Measurements from ENCODE around the gene PPP2R5C.

Gene PPP2R5C

DNA sequence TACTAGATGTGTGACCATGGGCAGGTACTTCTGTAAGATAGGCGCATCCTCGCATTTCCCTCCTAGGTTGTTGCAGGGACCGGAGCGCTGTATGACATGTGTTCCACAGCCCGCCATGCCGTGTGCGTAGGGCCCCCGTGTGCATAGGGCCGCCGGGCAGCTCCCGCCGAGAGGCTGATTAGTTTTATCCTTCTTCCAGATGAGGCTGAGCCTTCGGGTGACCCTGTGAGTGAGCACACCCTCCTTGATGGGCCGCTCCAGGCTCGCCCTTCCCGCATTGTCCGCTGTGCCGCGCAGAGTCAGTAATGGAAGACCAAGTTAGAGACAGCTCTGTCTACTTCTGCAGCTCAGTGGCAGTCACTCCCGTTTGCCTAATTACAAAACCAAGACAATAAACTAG is 130.0 kb downstream of the PPP2R5C start:
- DNase-seq: no peak

DNA sequence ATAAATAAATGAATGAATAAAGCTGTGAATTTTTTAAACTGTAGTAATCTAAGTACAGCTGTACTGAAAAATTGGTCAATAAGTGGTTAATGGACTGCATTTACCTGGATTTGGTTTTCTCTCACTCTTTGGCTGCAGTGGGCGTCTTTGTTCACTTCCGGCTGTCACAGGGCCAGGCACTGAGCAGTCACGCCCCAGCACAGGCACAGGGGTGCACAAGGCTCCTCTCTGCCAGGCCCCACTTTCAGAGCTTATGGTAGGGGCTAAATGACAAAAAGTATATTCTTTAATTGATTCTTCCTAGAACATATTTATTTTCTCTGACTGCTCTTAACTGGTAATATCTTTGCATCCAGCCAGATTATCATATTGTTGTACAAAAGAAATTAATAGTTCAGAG is 132.2 kb downstream of the PPP2R5C start:
- no peak for DNase-seq

DNA sequence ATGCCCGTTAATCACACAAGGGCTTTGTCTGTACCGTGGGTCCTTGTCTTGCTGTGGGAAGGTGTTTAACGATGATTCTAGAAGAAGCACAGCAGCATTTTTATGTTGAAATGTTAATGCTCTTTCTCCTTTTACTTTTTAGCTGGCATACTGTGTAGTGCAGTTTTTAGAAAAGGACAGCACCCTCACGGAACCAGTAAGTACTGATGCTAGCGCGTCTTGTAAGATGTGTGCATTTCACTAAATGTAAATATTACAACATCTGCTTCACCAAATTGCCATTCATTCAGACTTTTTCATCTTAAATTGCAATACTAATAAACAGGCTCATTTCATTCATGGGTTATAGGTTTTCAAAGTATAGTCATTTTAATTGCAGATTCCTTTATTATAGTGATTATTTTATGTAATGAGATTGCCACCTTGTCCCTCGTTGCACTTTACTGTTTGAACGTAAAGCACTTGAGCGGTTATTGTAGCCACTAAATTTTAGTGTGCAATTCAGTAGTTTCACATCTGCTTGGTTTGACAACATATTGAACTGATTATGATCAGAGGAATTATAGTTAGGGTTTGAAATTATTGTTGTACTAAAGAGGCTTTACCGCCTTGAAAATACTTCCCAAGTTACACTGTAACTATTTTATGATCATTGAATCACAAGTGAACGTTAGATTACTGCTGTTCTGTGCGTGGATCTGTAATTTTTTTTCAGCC is 133.0 kb downstream of the PPP2R5C start:
- DNase-seq: no peak

DNA sequence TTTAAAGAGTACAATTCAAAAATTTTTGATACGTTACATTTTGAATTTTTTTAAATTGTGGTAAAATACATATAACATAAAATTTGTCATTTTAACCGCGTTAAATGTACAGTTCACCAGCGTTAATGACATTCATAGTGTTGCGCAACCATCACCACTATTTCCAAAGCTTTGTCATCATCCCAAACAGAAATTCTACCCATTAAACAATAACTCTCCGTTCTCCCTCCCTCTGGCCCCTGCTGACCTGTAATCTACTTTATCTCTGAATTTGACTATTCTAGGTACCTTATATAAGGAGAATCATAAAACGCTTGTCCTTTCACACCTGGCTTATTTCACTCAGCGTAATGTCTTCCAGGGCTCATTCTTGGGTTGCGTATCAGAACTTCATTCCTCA is 133.7 kb downstream of the PPP2R5C start:
- no peak for DNase-seq

DNA sequence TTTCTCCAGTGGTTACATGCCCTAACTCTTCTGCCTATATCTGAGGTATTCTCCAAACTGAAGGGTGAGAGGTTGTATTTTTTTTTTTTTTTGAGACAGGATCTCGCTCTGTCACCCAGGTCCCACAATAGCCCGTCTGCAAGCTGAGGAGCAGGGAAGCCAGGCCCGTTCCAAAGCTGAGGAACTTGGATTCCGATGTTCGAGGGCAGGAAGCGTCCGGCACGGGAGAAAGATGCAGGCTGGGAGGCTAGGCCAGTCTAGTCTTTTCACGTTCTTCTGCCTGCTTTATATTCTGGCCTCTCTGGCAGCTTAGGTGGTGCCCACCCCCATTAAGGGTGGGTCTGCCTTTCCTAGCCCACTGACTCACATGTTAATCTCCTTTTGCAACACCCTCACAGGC is 135.8 kb downstream of the PPP2R5C start:
- no peak for DNase-seq

DNA sequence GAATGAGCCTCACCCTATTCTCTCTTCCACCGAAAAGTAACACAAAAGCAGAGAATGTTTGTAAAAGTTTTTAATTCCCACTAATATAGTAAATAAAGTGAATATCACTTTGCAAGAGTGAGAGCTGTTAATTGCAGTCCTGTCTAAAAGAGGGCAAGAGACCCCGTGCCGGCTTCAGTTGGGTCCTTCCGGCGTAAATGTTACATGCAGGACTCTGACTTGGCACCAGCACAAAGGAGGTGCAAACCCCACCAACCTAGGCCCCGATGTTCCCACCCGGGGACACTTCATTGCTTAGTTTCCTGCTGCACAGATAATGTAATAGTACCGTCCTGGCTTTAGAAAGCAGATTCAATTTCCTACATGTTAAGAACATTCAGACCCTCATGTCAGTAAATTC is 136.9 kb downstream of the PPP2R5C start:
- DNase-seq: no peak

DNA sequence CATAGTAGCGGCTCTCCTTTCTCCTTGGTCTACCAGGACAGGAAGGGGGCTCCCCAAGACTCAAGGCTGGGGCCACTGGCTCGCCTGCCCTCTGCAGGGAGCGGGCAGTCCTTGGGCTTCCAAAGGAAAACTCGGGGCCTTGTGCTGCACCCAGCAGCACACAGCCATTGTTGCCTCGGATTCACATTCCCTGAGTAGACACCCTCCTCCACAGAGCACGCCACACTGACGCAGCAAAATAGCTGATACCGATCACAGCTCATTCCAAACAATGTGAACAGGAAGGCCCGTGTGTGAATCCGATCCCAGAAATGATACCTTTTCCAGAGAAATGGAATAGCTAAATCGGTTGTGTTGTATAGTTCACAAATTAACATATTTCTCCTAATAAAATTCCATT is 137.8 kb downstream of the PPP2R5C start:
- no peak for DNase-seq

DNA sequence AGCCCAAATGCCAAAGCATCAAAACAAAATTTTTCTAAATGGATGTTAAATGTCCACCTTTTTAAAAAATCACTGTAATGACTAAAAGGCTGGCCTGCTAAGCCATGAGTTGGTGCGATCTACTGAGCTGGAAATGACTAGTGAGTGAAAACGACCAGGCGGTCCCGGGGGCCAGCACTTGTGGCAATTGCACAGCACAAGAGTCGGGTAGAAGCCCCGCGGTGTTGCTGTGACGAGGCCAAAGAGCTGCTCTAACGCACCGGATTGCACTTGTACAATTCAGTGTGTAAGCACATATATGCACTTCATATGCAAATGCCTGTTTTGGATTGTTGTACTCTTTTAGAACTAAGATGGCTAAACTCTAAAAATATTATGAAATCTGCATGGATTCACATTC is 138.7 kb downstream of the PPP2R5C start:
- no peak for DNase-seq

DNA sequence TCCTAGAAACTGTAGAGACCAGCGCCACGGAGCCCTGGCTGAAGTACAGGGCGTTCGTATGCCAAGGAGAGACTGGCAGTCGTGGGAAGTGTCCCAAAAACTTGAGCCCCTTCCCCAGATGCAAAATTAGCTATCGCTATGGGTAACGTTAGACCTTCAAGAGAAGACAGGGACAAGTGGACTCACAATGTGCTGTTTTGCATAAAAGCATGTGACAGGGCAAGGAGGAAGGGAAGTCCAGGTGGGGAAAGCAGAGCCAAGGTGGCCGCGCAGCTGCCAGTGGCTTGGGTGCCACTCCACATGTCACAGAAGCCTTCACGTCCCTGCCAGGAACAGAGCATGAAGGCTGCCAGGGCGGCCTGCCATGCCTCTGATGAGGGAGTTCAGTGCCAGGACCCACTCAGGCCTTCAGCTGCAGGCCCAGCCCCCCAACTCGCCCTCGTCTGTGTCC is 141.6 kb downstream of the PPP2R5C start:
- no peak for DNase-seq

DNA sequence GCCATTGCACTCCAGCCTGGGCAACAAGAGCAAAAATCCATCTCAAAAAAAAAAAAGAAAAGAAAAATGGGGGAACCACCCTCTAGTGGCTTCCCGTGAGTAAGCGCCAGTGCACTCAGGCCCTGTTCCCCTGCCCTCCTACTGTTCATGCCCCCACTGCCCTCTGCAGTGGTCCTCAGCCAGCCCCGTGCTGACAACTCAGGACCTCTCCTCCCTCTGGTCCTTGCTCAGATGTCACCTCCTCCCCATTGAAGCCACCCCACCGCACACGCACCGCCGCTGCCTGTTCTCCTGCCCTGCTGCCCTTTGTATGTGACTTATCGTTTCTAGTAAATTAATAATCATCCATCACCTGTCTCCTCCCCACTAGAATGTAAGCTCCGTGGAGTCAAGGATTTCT is 144.1 kb downstream of the PPP2R5C start:
- DNase-seq: no peak

DNA sequence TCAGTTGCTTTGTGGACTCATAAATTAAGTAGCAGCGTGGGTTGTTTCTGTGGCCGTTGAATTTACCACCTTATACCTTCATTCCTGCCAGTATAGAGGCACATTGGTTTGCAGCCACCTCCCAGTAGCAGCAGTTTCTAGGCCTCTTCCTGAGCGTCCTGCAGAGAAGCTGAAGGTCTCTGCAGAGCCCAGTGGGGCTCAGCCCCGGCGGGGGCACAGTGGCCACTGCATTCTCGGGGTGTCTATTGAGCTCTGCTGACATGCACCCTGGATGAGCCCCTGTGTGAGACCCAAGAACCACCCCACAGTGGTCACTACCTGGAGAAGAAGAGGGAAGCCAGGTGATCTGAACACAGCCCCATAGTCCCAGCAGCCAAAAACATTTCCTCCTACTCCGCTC is 145.1 kb downstream of the PPP2R5C start:
- DNase-seq: no peak

DNA sequence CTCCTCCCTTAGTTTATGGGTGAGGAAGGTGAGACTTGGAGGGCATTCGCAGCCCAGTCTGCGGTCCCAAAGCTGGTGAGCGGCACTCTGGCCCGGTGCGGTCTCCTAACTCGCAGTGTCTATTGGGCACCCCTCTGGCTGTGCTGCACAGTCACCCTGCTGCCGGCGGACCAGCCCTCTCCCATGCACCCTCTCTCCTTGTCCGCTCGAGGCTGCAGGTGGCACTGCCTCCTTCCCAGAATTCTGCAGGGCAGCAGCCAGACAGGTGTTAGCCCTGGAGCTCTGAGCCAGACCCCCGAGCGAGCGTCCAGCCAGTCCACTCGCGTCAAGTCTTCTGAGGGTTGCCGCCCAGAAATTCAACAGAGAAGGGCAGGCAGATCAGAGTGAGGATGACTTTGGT is 146.1 kb downstream of the PPP2R5C start:
- no peak for DNase-seq

DNA sequence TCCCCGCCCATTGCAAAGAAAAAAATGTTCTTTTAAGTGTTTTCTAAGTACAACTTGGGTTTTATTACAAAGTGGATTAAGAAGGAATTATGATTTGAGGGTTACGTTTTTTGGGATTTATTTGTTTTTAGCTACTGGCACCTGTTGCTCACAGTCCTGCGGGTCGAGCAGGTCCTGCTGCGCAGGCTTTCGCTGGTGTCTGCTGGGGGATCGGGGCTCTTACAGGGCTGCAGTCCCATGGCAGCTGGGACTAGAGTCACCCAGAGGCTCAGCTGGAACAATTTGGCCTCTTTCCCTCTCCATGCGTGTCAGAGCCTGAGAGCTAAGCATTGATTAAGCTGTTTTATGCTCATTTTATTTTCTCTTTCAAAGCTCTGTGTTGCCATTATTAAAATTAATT is 147.3 kb downstream of the PPP2R5C start:
- no peak for DNase-seq

DNA sequence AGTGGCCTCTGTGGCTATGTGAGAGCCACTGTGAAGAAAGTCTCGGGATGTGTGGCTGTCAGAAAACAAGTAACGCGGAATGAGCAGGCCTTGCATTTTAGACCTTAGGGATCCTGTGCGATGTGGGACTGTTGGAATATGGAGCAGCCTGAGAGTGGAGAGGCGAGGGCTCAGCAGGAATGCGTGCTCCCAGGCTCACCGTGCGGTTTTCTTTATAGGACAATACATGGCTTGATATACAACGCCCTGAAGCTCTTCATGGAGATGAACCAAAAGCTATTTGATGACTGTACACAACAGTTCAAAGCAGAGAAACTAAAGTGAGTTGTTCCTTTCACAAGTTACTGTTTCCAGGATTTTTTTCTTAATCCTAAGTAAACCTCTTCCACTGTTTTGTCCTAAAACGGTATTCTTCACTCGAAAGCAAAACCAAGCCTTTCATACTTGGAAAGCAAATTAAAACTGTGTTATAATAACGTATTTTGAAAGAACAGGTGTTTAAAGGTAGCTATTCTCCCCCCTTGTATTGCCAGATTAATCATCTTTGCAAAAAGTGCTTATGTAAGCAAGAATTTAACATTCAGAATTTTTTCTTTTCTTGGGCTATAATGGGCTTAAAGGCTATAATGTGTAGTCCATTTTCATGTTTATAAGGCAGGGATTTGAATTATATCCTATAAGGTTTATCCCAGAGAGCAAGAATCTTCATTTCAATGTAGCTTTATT is 148.0 kb downstream of the PPP2R5C start:
- no peak for DNase-seq

DNA sequence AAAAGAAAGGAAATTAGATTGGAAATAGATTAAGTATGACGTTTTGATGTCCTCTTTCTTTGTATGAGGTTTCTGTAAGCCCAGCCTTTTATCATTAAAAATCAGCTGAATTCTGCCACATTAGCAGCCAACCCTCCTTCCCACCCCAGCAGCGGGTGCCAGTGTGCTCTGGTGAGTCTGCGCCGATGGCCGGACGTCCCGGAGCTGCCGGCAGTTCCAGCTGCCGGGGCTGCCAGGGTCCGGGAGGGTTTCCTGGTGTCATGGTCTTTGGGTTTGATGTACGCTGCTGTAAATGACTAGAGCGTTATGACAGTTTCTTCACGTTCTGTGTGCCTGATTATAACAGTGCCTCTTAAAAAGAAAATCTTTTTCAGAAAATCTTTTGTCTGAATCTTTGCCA is 151.3 kb downstream of the PPP2R5C start:
- DNase-seq: no peak

DNA sequence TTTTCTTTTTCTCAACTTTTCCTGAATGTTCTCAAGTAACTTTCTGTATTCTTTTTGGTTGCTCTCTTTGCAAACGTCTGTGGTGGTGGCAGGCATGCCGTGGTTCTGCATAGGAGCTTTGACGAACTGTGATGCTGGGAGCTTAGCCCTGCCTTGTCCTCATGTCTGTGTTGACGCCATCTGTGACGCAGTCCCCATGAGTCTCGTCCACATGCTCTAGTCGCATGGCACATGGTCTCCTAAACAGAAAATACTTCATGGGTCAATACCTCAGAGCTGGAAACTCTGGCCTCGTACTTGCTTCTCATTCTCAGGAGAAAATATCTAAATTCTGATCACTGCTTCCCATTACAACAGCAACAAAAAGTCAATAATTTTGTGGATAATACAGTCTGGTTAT is 152.6 kb downstream of the PPP2R5C start:
- DNase-seq: no peak

DNA sequence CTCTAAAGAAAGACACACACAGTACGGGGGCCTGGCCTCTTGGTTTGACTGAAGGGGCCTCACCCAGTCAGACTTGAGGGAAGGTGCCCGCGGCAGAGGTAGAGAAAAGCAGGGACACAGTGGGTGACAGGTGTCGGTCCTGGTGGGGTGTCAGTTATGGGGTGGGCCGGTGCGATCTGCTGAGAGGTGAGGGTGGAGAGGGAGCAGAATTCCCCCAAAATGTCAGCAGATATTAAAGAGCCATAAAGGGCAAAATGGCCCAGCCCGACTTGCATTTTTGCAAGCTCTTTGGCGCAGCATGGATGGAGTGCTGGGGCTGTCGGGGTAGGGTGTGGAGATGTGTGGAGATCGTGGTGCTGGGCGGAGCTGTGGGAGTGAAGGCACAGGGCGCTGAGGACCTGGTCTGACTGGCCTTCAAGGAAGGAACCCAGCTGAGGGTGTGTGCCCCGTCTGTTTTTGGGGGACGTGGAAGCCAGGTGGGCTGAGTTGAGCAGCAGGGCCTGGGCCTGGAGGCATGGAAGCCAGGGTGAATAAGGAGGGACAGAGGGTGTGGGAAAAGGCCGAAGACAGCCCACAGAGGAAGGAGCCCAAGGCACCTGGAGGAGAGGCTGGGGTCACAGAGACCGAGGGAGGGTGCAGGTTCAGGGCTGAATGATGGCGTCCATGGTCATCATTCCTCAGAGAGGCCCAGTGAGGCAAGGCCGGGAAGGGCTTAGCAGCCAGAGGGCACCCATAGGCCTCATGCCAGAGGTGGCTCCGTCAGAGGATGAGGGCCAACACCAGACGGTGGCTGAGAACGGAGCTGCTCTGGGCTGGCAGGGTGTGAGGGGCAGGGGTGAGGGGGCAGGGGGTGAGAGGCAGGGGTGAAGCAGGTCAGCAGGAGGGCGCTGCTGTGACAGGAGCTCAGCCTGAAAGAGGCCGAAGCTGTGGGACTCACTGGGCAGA is 154.6 kb downstream of the PPP2R5C start:
- no peak for DNase-seq

DNA sequence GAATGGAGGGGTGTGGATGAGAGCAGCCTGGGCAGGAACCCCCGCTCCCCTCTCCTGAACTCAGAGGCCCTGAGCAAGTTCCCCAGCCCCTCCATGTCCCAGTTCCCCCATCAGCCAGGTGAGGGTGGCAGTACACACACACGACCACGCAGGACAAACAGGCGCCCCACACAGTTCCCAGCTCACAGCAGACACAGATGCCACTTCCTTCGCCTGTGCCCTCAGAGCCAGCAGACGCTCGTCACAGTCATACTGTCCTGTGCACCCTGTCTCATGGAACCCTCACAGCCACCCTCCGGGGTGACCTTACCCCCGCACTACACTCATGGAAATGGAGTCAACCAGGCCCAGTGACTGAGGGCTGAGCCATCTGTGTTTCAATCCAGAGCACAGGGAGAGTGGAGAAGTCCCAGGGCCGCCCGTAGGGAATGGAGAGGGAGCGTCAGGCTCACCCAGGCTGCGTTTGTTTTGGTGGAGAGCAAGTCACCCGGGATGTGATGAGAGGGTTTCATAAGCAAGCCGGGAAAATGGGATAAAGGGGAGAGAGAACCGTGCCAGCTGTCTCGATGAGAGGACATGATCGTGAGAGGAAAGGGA is 155.4 kb downstream of the PPP2R5C start:
- DNase-seq: no peak

DNA sequence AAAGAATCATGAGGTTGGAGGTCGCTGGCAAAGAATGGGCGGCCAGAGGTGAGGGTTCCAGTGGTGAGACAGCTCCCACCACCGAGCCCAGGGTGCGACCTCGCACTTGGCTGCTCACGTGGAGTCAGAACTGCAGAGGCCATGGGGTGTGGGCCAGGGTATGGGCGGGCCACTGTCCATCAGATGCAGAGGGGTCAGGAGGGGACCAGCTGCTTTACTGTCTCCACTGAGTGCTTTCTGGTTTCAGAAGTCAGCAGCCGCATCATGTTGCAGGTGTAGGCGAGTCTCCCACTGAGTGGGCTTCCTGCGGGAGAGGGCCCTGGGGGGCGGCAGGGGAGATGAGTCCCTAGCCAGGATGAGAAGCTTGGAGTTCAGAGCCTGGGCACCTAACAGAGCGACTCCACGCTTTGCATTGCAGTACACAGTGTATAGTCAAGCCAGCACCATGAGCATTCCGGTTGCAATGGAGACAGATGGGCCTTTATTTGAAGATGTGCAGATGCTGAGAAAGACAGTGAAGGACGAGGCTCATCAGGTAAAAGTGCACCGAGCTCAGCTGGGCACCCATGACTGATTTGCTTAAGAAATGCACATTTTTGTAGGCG is 156.0 kb downstream of the PPP2R5C start:
- no peak for DNase-seq

DNA sequence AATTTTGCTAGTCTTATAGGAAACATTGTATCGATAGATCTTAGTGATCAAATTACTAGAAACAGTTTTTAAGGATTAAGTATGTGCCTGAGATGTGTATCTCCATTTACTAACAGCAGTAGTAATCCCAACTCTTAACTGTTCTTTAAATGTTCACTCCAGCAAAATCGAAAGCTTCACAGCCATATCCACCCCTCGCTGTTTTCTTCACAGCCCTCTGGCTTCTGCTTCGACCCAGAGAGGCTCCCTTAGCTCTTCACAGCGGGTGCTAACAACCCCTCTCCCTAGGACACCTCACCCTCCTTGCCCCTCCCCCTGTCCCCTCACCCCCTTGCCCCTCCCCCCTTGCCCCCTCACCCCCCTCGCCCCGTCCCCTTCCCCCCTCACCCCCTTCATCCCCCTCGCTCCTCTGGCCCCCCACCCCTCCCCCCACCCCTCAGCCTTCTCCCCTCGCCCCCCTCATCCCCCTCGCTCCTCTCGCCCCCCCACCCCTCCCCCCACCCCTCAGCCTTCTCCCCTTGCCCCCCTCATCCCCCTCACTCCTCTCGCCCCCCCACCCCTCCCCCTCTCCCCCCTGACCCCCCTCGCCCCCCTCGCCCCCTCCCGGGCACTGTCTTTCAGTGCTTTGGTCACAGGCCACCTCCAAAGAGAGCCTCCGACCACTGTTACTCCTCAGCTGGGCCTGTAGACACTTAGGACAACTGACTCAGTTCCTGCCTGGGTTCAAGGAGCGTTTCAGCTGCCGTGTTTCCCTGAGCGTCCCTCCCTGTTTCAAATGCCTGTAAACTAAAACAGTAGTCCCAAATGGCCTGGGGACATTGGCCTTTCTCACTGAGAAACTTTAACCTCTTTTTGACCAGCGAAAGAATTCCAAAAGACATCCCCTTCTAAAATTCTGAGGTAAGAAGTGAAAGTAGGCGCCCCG is 156.8 kb downstream of the PPP2R5C start:
- DNase-seq: no peak

DNA sequence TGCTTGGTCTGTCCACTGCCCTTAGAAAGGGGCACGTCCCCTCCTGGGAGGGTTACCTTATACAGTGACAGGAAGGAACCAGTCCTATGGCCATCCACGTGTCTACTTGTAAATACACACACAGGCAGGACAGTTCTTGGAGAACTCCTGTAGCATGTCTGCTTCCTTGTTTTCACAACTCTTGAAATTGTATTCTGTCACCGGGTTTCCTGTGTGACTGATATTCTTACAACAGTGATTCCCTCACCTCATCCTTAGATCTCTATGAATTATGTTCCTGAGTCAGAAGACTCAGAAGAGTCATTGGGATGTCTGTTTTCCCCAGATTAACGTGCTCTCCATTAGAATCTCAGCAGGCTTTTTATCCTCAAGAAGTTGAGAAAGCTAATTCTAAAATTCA is 158.8 kb downstream of the PPP2R5C start:
- no peak for DNase-seq

DNA sequence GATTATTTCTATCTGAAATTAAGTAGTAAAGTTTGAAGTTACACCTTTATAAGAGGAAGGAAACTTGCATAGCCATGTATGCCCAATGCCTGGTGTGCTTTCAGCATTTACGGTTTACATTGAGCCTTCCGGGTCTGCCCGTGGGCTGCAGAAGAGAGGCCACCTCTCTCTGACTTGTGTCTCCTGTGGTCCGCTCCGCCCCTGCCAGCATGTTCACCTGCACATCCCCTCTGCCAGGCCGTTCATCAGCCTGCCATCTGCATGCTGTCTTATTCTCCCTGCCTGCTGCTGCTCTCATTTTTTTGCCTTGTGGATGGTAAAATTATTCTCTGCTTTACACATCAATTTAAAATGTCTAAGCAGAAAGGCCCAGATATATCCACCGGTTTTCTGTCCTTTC is 161.4 kb downstream of the PPP2R5C start:
- DNase-seq: no peak
